H9 (cell line): Measurements from ENCODE around the gene AACS. TPM values are rescaled to one million over a fixed set of nuclear protein-coding genes. Genes with fewer than 3 reads are reported as not detected.

ENCODE experiments used
- DNase-seq: peaks from one replicate; pipeline ENCODE4 v3.0.0-alpha.2; 2017
- H2AFZ ChIP-seq: one replicate; pipeline ENCODE4 v1.6.1; 2013; ENCODE audit warnings: mild to moderate bottlenecking, low read length, control low read depth, moderate library complexity
- H2AK5ac ChIP-seq: 2 replicates; pipeline ENCODE4 v1.6.1; 2013; ENCODE audit warnings: low read length, control low read depth, mixed read lengths; ENCODE audit not compliant: insufficient read length
- H2BK120ac ChIP-seq: one replicate; pipeline ENCODE4 v1.6.1; 2013; ENCODE audit warnings: low read depth, mild to moderate bottlenecking, low read length, control low read depth, inconsistent platforms; ENCODE audit not compliant: poor library complexity, severe bottlenecking
- H2BK12ac ChIP-seq: 2 replicates; pipeline ENCODE4 v1.6.1; 2013; ENCODE audit warnings: low read length, control low read depth, mixed read lengths, low read depth; ENCODE audit not compliant: insufficient read length
- H2BK15ac ChIP-seq: 2 replicates; pipeline ENCODE4 v1.6.1; 2013; ENCODE audit warnings: low read depth, low read length, control low read depth
- H2BK20ac ChIP-seq: one replicate; pipeline ENCODE4 v1.6.1; 2013; ENCODE audit warnings: low read depth, mild to moderate bottlenecking, low read length, control low read depth, inconsistent platforms; ENCODE audit not compliant: poor library complexity, severe bottlenecking
- H2BK5ac ChIP-seq: 2 replicates; pipeline ENCODE4 v1.6.1; 2013; ENCODE audit warnings: low read length, control low read depth, mixed read lengths; ENCODE audit not compliant: insufficient read length
- H3K14ac ChIP-seq: 2 replicates; pipeline ENCODE4 v1.6.1; 2013; ENCODE audit warnings: low read length, control low read depth; ENCODE audit not compliant: insufficient read depth
- H3K18ac ChIP-seq: 2 replicates; pipeline ENCODE4 v1.6.1; 2013; ENCODE audit warnings: low read depth, mild to moderate bottlenecking, mixed read lengths, low read length, control low read depth; ENCODE audit not compliant: insufficient read length
- H3K23ac ChIP-seq: 2 replicates; pipeline ENCODE4 v1.6.1; 2013; ENCODE audit warnings: low read length, control low read depth, mixed read lengths, low read depth; ENCODE audit not compliant: insufficient read length
- H3K23me2 ChIP-seq: 2 replicates; pipeline ENCODE4 v1.6.1; 2013; ENCODE audit warnings: low read depth, mild to moderate bottlenecking, mixed read lengths, low read length, control low read depth; ENCODE audit not compliant: insufficient read length, poor library complexity, severe bottlenecking
- H3K27ac ChIP-seq: 2 replicates; pipeline ENCODE4 v1.5.1; 2013; ENCODE audit warnings: low read length, control low read depth, mixed read lengths, low read depth; ENCODE audit not compliant: insufficient read length
- H3K27me3 ChIP-seq: 2 replicates; pipeline ENCODE4 v1.6.1; 2013; ENCODE audit warnings: low read length, control low read depth, inconsistent platforms; ENCODE audit not compliant: insufficient read depth
- H3K4ac ChIP-seq: 2 replicates; pipeline ENCODE4 v1.6.1; 2013; ENCODE audit warnings: low read depth, mild to moderate bottlenecking, control low read depth, inconsistent platforms, low read length, moderate library complexity
- H3K4me1 ChIP-seq: 2 replicates; pipeline ENCODE4 v1.6.1; 2013; ENCODE audit warnings: low read length, control low read depth, inconsistent platforms; ENCODE audit not compliant: insufficient read depth
- H3K4me2 ChIP-seq: 2 replicates; pipeline ENCODE4 v1.6.1; 2013; ENCODE audit warnings: low read length, control low read depth, mixed read lengths; ENCODE audit not compliant: insufficient read length, insufficient read depth
- H3K56ac ChIP-seq: 2 replicates; pipeline ENCODE4 v1.6.1; 2013; ENCODE audit warnings: low read depth, mild to moderate bottlenecking, mixed read lengths, low read length, control low read depth; ENCODE audit not compliant: insufficient read length
- H3K79me1 ChIP-seq: 2 replicates; pipeline ENCODE4 v1.6.1; 2013; ENCODE audit warnings: low read depth, mild to moderate bottlenecking, moderate library complexity, low read length, control low read depth, inconsistent platforms; ENCODE audit not compliant: insufficient read depth, poor library complexity, severe bottlenecking
- H3K79me2 ChIP-seq: 2 replicates; pipeline ENCODE4 v1.6.1; 2013; ENCODE audit warnings: low read length, control low read depth, inconsistent platforms; ENCODE audit not compliant: insufficient read depth
- H3K9ac ChIP-seq: 2 replicates; pipeline ENCODE4 v1.6.1; 2013; ENCODE audit warnings: low read length, control low read depth, mixed read lengths; ENCODE audit not compliant: insufficient read length; ENCODE audit errors: extremely low read depth
- H3K9me3 ChIP-seq: one replicate; pipeline ENCODE4 v1.6.1; 2013; ENCODE audit warnings: low read depth, low read length, inconsistent platforms; ENCODE audit not compliant: control insufficient read depth
- H3T11ph ChIP-seq: one replicate; pipeline ENCODE4 v1.6.1; 2013; ENCODE audit warnings: mild to moderate bottlenecking, low read length, control low read depth, inconsistent platforms
- H4K20me1 ChIP-seq: one replicate; pipeline ENCODE4 v1.6.1; 2013; ENCODE audit not compliant: control insufficient read depth, insufficient read length, insufficient read depth
- H4K5ac ChIP-seq: 2 replicates; pipeline ENCODE4 v1.6.1; 2013; ENCODE audit warnings: low read depth, mild to moderate bottlenecking, mixed read lengths, low read length, control low read depth; ENCODE audit not compliant: insufficient read length
- H4K8ac ChIP-seq: replicated peaks from 2 replicates; pipeline ENCODE4 v1.6.1; 2013; ENCODE audit warnings: low read length, control low read depth, mixed read lengths, low read depth; ENCODE audit not compliant: insufficient read length
- H4K91ac ChIP-seq: 2 replicates; pipeline ENCODE4 v1.6.1; 2013; ENCODE audit warnings: low read depth, mild to moderate bottlenecking, moderate library complexity, mixed read lengths, low read length, control low read depth; ENCODE audit not compliant: insufficient read length
- H3K27ac Mint-ChIP-seq, 3 experiments: 2 replicates in 2 of 3; 3 replicates in 1 of 3; pipeline ENCODE4 v1.8.0; 2020 to 2021; ENCODE audit warnings: mixed read lengths in 3 of 3, mild to moderate bottlenecking in 1 of 3, moderate library complexity in 1 of 3
- H3K27me3 Mint-ChIP-seq: 2 replicates; pipeline ENCODE4 v1.8.0; 2021; ENCODE audit warnings: low read depth, mild to moderate bottlenecking, moderate library complexity, mixed read lengths
- H3K36me3 Mint-ChIP-seq, 3 experiments: 2 replicates in 2 of 3; 3 replicates in 1 of 3; pipeline ENCODE4 v1.8.0; 2020 to 2021; ENCODE audit warnings: low read depth in 3 of 3, mixed read lengths in 3 of 3; ENCODE audit not compliant: insufficient read depth in 1 of 3
- H3K4me1 Mint-ChIP-seq, 2 experiments: 2 replicates each; pipeline ENCODE4 v1.8.0; 2020; ENCODE audit warnings: mixed read lengths in 2 of 2
- H3K4me3 Mint-ChIP-seq, 2 experiments: 2 replicates in 1 of 2; 3 replicates in 1 of 2; pipeline ENCODE4 v1.8.0; 2020 to 2021; ENCODE audit warnings: mild to moderate bottlenecking in 2 of 2, mixed read lengths in 2 of 2, moderate library complexity in 1 of 2
- H3K9me3 Mint-ChIP-seq, 2 experiments: 2 replicates in 1 of 2; 3 replicates in 1 of 2; pipeline ENCODE4 v1.8.0; 2020; ENCODE audit warnings: mild to moderate bottlenecking in 2 of 2, mixed read lengths in 2 of 2, moderate library complexity in 1 of 2
- CTCF ChIP-seq: fragments of 200-600 bp; sonication (generic); conservative IDR thresholded peaks from 3 replicates; pipeline ENCODE4 v1.8.0; 2021; ENCODE audit warnings: antibody characterized with exemption, mild to moderate bottlenecking
- WGBS: extraction: QIAGEN DNeasy Blood & Tissue Kit; methylation state at CpG from one replicate; pipeline ENCODE4 v1.1.7; 2013; ENCODE audit warnings: missing lambda C conversion rate, low lambda C conversion rate, mixed read lengths; ENCODE audit not compliant: insufficient read length; ENCODE audit errors: extremely low coverage; 5-methylcytosine and 5-hydroxymethylcytosine counted together
- total RNA-seq: library from RNA; stranded (reverse); gene quantifications from 2 replicates; pipeline ENCODE4 v1.2.1, GENCODE V29; 2021

Gene AACS
- total RNA-seq, 1 experiment from 2014 or later: 35.0 TPM

- no peak overlapping the region for H3K4me3 Mint-ChIP-seq
- H2BK20ac ChIP-seq: no peak overlapping the region
- H3K9me3 Mint-ChIP-seq: no peaks in the 10 kb centered on the region
- no peak overlapping the region for H4K91ac ChIP-seq
- no peaks in the 10 kb centered on the region for H3K9me3 ChIP-seq
- no peaks in the 10 kb centered on the region for H3K27me3 ChIP-seq
- H2BK120ac ChIP-seq: no peak overlapping the region
- H2BK15ac ChIP-seq: no peak overlapping the region
- H3K4me1 ChIP-seq: peaks cover 5% of the 10 kb centered on the region; the same call in 1 of the 2 replicates
- H3K27me3 Mint-ChIP-seq: no peaks in the 10 kb centered on the region
- H3K23ac ChIP-seq: no peak overlapping the region
- H4K5ac ChIP-seq: no peak overlapping the region
- 0 out of 7 replicates have a peak overlapping the region, but pooled peaks of 1 of the 3 experiments have one; percentile 16 for H3K27ac Mint-ChIP-seq
- H3K79me1 ChIP-seq: peaks cover 7% of the 10 kb centered on the region
- H2AK5ac ChIP-seq: no peak overlapping the region
- peaks cover 12% of the 10 kb centered on the region for H3K23me2 ChIP-seq
- H3K56ac ChIP-seq: no peak overlapping the region
- no peak overlapping the region for H3K18ac ChIP-seq
- no peak overlapping the region for H3K4ac ChIP-seq
- no peak overlapping the region for H2BK5ac ChIP-seq
- no peak overlapping the region for H3K14ac ChIP-seq
- H3K36me3 Mint-ChIP-seq: peaks cover 8 to 25% (median 18%) of the 10 kb centered on the region in 3 experiments
- no peak overlapping the region for H3K4me2 ChIP-seq
- no peak overlapping the region for H3K9ac ChIP-seq
- no peak overlapping the region for H3T11ph ChIP-seq
- H3K4me1 Mint-ChIP-seq: peaks cover 20 to 26% of the 10 kb centered on the region in 2 experiments
- H4K20me1 ChIP-seq: no peaks in the 10 kb centered on the region
- DNase-seq: no peak
- H3K27ac ChIP-seq: no peak overlapping the region
- TF ChIP-seq CTCF: no peak
- no peak overlapping the region for H2BK12ac ChIP-seq
- no peak overlapping the region for H4K8ac ChIP-seq
- H2AFZ ChIP-seq: no peak overlapping the region
- no CpG with 5 or more reads among the region's 8 CpGs for WGBS
- H3K79me2 ChIP-seq: peaks cover 14% of the 10 kb centered on the region; the same call in 1 of the 2 replicates
These were observed 4.4 kb downstream of the AACS start for GRCh38 chr12:125069616-125070015.
